ENCODE measurements around the gene LAX1.
A peak's percentile ranks its signal among the peaks of the same experiment; 100 is the strongest.
"Not testable (repeated sequence)": the region's sequence is repeated elsewhere in the genome, so short reads cannot be mapped to it uniquely, and the experiment has no call there.

LAX1 gene

GRCh38 chr1:203769505-203770343 lies 4.7 kb downstream of the LAX1 start:
- no peak for DNase-seq (ENCODE audit: low spot score)

DNA sequence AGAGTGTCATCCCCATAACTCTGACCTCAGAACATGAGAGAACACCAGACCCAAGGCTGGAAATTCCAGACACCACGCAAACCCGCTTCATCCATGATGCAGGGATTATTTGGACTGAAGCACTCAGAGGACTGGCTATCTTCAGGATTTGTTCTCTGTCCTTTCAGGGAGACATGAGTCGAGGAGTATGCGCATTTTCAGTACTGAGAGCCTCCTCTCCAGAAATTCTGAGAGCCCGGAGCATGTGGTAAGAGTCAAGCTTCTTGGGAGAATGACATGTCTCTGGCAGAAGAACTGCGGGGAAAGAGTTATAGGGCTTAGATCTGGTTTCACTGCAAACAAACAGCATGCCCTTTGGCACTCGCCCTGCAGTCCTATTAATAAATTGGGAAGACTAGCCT lies 6.9 kb downstream of the LAX1 start:
- no peak for DNase-seq (ENCODE audit: low spot score)

DNA sequence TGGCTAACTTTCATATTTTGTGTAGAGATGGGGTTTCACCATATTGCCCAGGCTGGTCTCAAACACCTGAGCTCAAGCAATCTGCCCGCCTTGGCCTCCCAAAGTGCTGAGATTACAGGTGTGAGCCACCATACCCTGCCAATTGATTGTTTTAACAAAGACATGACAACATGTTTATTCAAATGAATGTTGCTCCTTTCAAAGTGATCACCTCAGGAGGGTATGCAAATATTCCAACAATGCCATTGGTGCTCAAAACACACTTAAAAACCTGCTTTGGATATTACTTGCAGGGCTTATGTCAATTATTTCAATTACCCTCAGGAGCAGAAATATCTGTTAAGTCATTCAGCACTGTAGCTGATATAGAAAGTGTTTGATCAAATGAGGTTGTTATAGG lies 7.9 kb downstream of the LAX1 start:
- DNase-seq (ENCODE audit: low spot score): no peak

DNA sequence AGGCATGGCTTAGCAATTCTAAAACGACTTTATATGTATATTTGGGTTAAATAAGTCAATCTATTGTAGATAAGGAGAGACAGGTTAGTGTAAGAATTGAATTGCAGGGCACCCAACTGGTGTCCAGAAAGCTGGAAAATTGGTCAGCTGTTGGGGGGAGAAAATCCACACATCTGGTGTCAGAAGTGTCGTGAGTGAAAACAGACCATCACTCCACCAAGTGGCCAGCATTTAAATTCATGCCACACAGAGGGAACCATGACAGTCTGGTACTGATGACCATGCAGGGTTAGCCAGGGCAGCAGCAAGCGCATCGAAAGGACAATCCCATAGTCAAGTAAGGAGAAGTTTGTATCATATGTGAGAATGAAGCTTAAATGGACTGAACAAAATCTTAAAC lies 11.7 kb downstream of the LAX1 start:
- no peak for DNase-seq (ENCODE audit: low spot score)

DNA sequence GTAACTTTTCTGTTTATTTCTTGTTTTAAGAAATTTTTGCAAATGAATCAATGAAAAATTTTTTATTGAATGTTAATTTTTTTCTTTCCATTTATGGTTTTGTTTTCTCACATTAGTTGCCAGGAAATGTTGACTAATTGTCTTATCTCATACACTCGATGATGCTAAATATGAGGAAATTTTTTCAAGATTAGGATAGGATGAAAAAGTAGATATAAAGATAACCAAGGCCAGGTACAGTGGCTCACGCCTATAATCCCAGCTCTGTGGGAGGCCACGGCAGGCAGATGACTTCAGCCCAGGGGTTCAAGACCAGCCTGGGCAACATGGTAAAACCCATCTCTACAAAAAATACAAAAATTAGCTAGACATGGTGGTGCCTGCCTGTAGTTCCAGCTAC lies 12.6 kb downstream of the LAX1 start:
- DNase-seq (ENCODE audit: low spot score): no peak

GRCh38 chr1:203778146-203778545 lies 13.2 kb downstream of the LAX1 start:
- DNase-seq (ENCODE audit: low spot score): no peak

DNA sequence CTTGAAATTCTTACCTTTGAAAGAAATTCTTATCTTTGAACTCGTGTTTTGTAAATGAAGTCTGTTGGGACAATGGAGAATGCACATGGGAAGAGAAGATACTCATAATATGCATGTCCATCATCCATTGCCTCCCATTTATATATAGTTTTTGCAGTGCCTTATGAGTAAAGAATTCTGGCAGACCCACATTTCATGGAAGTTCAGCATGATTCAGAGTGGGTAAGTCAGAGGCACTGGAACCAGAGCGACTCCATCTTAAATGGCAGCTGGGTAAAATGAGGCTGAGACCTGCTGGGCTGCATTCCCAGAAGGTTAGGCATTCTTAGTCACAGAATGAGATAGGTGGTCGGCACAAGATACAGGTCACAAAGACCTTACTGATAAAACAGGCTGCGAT lies 13.8 kb downstream of the LAX1 start:
- DNase-seq (ENCODE audit: low spot score): no peak

GRCh38 chr1:203781962-203782361 lies 17.0 kb downstream of the LAX1 start:
- no peak for DNase-seq (ENCODE audit: low spot score)

DNA sequence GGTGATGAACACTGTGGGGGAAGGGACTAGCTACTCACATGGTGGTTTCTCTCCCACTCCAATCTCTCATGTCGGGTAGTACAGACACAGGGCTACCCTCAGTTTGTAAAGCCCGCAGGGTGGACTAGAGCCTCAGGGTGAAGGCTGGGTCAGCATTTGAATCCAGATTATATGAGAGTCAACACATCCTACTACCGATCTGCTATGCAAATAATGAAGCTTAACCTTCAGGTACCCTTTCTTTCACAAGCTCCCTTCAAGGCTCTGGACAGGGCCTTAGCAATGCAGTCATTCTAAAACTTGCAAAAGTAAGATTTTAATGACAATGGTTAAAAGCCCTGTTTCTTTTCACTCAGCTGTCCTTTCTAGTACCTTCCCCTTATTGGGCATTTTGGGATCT lies 25.0 kb downstream of the LAX1 start:
- no peak for DNase-seq (ENCODE audit: low spot score)

DNA sequence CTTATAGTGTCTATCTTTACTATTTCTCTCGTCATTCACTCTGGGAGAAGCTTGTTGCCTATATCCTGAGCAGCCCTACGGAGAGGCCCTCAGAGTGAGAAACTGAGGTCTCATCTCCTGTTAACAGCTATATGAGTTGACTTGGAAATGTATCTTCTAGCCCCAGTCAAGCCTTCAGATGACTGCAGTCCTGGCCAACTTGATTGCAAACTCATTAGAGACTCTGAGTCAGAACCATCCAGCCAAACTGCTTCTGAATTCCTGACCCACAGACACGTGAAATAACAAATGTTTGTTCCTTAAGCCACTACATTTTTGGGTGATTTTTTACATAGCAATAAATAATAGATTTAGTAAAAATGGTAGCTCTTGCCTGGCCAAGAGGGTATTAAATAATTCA lies 26.5 kb downstream of the LAX1 start:
- DNase-seq (ENCODE audit: low spot score): no peak

- no peak for DNase-seq (ENCODE audit: low spot score)
Measured at GRCh38 chr1:203792486-203792885, 27.5 kb downstream of the LAX1 start.

DNA sequence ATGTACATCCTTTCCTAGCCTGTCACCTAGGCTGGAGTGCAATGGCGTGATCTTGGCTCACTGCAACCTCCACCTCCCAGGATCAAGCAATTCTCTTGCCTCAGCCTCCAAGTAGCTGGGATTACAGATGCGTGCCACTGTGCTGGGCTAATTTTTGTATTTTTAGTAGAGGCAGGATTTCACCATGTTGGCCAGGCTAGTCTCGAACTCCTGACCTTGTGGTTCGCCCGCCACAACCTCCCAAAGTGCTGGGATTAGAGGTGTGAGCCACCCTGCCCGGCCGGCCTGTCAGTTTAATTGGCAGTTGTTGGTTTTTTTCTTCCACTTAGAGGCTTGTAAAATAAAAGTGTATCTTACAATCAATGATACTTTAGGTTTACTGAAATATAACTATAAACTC lies 28.6 kb downstream of the LAX1 start:
- DNase-seq (ENCODE audit: low spot score): not testable (repeated sequence)

DNA sequence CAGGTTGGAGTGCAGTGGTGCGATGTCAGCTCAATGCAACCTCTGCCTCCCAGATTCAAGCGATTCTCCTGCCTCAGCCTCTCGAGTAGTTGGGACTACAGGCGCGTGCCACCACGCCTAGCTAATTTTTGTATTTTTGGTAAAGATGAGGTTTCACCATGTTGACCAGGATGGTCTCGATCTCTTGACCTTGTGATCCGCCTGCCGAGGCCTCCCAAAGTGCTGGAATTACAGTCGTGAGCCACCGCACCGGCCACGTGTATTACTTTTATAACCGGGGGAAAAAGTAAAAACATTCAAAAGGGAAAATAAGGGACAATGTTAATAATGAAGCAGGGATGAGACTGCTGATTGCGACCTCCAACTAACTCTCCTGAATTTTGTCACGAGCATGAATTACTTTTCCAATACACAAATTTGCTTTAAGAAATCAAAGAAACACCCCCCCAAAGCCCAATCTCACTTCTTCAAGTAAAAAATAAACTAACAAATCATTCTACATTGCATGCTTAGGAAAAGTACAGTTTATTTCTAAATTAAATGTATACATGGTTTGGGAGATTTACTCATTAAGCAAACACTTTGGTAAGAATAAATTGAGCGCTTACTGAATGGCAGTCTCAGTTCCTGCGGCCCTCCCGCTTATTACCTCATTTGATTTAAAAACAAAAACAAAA lies 29.9 kb downstream of the LAX1 start:
- DNase-seq (ENCODE audit: low spot score): no peak

- DNase-seq (ENCODE audit: low spot score): peak; percentile 99
Measured at GRCh38 chr1:203795441-203796235, 30.7 kb downstream of the LAX1 start, which contains the start of the genes ZBED6 and ZC3H11A. ZBED6 (plus strand) TSS chr1:203795623; CDS start chr1:203797523, 1,900 bp downstream. ZC3H11A (plus strand) TSS chr1:203795623; CDS start chr1:203817071, 21,448 bp downstream.

DNA sequence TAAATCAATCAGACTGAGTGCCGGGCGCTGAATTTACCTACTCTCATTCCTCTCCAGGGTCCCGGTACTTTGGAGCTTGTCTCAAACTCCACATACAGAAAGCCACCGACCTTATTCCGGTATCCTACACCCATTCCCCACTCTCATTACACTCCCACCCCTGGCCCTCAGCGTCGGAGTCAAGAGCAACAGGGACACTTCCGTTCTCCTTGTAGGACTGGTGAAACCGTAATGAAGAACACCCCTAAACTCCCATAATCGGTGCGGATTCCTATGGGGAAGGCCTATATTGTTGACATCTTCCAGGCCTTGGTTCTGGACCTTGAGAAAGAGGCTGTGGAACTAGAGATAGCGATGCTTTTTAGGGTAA lies 31.2 kb downstream of the LAX1 start:
- DNase-seq (ENCODE audit: low spot score): peak; percentile 68

- no peak for DNase-seq (ENCODE audit: low spot score)
Measured at GRCh38 chr1:203797216-203797615, 32.2 kb downstream of the LAX1 start.

- DNase-seq (ENCODE audit: low spot score): no peak
Measured at GRCh38 chr1:203797948-203798655, 33.1 kb downstream of the LAX1 start.

DNA sequence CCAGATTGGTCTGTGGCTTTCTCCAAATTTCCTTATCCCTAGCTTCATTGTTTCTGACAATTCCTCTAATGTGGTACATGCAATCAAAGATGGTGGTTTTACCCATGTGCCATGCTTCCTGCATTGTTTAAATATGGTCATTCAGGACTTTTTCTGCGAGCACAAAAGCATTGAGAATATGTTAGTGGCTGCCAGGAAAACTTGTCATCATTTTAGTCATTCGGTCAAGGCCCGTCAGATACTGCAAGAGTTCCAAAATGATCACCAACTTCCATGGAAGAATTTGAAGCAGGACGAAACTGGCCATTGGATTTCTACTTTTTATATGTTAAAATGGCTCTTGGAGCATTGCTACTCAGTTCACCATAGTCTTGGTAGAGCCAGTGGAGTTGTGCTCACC lies 34.2 kb downstream of the LAX1 start:
- no peak for DNase-seq (ENCODE audit: low spot score)

GRCh38 chr1:203799971-203800370 lies 35.0 kb downstream of the LAX1 start:
- no peak for DNase-seq (ENCODE audit: low spot score)

DNA sequence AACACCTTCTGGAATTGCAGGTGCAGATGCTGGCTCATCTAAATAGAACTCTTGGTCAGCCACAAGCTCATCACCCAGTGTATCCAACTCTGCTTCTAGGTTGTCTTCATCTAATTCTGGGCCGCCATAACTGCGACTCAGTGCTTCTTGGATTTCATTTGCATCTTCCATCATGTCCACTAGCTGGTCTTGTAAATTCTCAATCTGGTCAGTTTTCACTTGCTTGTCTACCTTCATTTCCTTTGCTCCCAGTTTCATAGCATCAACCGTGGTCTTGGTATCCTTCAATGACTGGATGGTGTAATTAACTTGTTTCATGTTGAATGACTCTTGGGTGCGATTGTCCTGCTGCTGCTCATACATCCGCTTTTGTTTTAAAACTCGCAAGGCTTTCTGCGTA lies 40.7 kb downstream of the LAX1 start:
- DNase-seq (ENCODE audit: low spot score): no peak

GRCh38 chr1:203807196-203807595 lies 42.2 kb downstream of the LAX1 start:
- no peak for DNase-seq (ENCODE audit: low spot score)
